ENCODE measurements around the gene FPGS.

GRCh38 chr9:127850286-127850830 lies 47.7 kb downstream of the FPGS start:
- TF ChIP-seq CTCF (IDR thresholded peaks at IDR 0.05) (no peak), POLR2A (IDR thresholded peaks at IDR 0.05) (no peak)
